C4-2B (cell line): Measurements from ENCODE around the gene VPS29.

Experiments
- CTCF ChIP-seq: fragments of 450-650 bp; conservative IDR thresholded peaks from 2 replicates; pipeline ENCODE4 v1.5.1; 2017; ENCODE audit warnings: mild to moderate bottlenecking
- ZFX ChIP-seq: fragments of 450-650 bp; IDR thresholded peaks from 2 replicates; pipeline ENCODE4 v1.6.1; 2017

DNA sequence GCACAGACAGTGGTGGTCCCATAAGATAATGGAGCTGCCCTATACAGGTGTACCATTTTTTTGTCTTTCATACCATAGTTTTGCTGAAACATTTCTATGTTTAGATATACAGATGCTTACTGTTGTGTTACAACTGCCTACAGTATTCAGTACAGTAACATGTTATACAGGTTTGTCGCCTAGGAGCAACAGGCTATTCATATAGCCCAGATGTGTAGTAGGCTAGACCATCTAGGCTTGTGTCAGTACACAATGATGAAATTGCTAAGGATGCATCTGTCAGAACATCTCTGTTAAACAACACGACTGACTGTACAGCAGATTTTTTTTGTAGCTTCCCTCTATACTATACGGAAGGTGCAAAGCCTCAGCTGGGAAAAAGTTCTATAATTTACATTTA is 30.7 kb upstream of the VPS29 start:
- TF ChIP-seq CTCF, result no peak
- TF ChIP-seq ZFX, result no peak
